GM18505 (cell line): Measurements from ENCODE around the gene PUDP.

Experiments
- ATAC-seq: cut with Tn5 transposase; IDR thresholded peaks from one replicate; pipeline ENCODE4 v1.9.1; 2021; ENCODE audit not compliant: unreplicated experiment
- POLR2A ChIP-seq: IDR thresholded peaks from 4 replicates; pipeline ENCODE4 v1.6.1; 2011; ENCODE audit warnings: borderline replicate concordance; ENCODE audit not compliant: insufficient read depth, insufficient read length; ENCODE audit errors: extremely low read depth

The PUDP gene

DNA sequence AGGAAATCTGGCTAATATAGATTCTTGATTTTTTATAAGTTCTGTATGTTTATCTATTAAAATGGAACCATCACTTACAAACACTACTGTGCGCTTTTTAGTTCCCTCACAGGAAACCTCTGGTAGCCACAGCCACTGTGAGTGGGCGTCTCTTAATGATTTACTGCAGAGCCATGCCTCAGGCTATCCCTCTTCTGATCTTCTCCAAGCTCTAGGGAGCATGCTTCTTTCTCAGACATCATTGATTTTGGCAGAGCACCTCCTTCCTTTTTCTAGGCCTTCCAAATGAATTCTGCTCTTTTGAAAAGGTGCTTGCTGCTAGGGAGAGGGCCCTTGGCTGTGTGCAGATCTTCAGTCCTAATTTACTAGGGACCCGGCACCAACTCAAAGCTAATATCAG is 61.6 kb downstream of the PUDP start:
- TF ChIP-seq POLR2A, result no peak
- ATAC-seq, result no peak

DNA sequence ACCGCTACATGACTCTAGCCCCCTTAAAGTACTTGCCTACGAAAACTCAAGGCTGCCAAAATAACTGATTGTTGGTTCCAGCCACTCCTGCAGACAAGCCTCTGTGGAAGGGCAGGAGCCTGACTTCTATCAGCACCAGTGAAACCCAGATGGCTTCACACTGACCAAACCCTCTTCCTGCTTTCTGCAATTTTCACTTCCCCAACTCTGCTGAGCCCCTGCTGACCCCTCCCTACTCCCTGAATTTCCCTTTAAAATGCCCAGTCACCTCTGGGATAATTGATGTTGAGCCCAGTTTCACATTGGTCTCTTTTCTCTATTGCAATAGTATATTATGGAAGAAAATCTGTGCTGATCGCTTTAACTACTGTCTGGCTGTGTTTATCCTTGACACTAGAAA is 62.1 kb downstream of the PUDP start:
- ATAC-seq, result no peak
- TF ChIP-seq POLR2A, result no peak

- TF ChIP-seq POLR2A, result no peak
Measured at GRCh38 chrX:7084841-7085240, 63.1 kb downstream of the PUDP start.

DNA sequence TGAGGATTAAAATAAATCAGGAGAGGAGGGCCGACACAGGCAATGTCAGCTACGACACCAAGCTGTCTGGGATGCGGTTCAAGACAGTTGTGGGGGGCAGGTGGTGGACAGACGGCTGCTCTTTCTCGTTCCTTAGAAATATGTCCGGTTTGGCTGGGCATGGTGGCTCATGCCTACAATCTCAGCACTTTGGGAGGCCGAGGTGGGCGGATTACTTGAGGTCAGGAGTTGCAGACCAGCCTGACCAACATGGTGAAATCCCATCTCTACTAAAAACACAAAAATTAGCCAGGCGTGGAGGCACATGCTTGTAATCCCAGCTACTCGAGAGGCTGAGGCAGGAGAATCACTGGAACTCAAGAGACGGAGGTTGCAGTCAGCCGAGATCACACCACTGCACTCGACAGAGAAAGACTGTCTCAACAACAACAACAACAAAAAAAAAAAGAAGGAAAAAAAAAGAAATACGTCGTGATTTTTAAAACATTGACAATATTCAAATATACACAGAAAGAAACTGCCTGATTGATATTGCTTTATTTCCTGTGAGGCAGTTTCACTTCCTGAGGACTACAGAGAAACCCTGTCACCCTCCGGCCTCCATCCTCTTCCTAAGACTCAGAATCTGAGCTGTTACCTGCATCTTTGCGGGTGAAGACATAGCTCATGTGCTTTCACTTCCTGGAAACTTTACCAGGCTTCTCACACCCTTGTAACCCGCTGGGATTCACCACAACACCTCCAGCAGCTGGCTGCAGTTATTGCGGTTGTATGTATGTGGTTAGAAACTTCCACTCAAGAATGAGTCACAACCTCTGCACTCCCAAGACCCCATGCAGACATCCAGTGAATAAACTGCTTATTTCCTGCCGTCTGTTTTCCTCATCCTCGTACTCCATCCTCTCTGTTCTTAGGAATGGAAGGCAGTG is 64.2 kb downstream of the PUDP start:
- peak; percentile 94 for ATAC-seq
- TF ChIP-seq POLR2A, result no peak

More at GRCh38 chrX:7084841-7085240, 63.1 kb downstream of the PUDP start:
- ATAC-seq, result no peak

DNA sequence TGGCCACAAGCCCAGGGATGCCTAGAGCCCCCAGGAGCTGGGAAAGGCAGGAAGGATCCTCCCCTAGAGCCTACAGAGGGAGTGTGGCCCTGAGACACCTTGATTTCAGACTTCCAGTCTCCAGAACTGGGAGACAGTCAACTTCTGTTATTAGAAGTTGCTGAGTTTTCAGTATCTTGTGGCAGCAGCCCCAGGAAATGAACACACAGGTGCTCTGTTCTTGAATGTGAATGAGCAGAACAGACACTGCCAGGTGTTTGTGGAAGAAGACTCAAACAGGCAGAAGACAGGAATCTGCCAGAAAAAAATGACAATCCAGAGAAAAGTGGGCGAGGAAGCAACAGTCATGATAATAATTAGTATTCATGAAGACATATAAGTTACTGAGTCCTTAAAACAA is 64.9 kb downstream of the PUDP start:
- ATAC-seq, result no peak
- TF ChIP-seq POLR2A, result no peak

DNA sequence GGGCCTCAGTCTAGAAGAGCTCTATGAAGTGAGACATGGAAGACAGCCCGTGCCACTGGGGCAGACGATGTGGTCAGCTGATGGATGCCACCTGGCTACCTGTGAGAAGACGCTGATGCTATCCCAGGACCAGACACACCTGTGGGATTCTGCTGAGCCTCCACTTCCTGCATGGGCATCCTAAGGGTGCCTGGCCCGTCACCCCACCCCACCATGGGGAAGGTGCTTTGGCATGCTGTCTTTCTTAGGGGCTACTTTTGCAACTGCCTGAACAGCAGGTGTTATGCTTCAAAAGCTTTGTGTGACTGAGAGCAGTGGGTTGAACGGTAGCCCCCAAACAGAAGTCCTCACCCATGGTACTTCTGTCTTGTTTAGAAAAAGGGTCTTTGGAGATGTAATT is 65.4 kb downstream of the PUDP start:
- ATAC-seq, result no peak
- no peak for TF ChIP-seq POLR2A

DNA sequence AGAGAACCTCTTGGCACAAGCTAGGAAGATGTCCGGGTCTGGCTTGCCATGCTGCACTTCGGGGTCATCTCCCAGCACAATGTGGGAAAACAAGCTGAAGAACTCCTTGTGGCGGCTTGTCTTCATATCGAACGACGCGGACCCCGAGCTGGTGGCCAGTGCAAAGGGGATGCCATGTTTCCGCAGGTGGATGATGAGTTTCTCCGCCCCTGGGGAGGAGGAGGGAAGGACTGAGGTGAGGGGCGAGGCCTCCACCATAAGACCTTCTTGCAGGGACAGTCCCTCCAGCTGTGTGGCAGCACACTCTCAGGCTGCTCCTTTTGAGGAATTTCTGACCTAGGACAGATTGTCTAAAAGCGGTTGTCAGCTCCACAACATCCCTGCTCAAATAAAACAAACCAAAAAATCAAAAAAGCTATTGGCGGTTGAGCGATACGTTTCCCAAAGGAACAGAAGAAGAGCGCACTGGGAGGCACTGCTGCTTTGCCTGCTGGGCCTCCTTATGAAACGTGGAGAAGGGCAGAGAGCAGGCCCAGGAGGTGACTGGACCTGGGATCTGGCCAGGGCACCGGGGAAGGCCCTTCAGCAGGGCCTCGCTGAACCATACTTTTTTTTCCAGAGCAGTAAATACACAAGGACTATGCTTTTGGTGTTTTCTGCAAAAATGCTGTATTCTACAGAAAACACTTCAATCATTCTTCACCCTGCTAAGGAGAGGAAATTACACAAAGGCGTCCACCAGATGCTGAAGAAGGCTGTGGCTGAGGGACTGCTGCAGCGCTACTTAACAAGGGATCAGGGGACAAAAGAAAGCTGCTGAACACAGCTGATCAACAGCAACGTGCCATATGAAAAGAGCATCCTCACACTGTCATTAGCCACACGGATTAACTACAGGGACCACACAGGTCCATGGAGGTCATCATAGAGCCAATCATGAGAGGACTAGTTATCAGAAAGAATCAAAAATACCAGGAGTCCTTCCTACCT is 70.4 kb downstream of the PUDP start:
- TF ChIP-seq POLR2A, result no peak
- ATAC-seq, result no peak

- peak; percentile 50 for ATAC-seq
- TF ChIP-seq POLR2A, result no peak
Measured at GRCh38 chrX:7076245-7076661, 71.7 kb downstream of the PUDP start.

- TF ChIP-seq POLR2A, result no peak
- ATAC-seq, result no peak
Measured at GRCh38 chrX:7074908-7075204, 73.1 kb downstream of the PUDP start.

DNA sequence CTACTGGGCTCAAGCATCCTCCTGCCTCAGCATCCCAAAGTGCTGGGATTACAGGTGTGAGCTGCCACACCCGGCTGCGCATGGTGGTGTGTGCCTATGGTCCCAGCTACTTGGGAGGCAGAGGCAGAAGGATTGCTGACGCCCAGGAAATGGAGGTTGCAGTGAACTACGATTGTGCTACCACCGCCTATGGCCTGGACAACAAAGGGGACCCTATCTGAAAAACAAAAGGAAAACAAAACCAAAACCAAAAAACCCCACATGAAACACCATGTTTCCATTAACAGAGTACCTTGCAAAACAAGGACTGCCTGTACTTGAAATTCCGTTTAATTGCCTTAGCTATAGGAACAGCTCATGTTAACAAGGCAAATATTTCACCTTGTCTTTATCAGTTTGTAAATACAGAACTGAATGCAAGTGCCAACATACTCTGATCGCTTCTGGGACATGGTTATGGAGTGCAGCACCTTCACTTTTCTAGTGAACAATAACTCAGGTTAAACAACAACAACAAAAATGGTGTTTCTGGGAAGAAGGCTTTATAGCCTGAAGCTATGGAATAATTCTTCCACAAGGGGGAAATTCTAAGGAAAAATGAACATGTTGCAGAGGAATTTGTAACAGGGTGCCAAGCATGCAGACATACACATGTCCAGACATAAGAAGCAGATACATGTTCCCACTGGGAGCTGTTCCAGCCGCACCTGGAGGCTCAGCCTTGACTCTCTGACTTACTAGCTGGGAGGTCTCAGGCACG is 73.6 kb downstream of the PUDP start:
- ATAC-seq, result no peak

GRCh38 chrX:7073336-7073735 is 74.6 kb downstream of the PUDP start:
- ATAC-seq, result no peak
- no peak for TF ChIP-seq POLR2A

More for the DNA sequence above, 73.6 kb downstream of the PUDP start:
- no peak for TF ChIP-seq POLR2A

DNA sequence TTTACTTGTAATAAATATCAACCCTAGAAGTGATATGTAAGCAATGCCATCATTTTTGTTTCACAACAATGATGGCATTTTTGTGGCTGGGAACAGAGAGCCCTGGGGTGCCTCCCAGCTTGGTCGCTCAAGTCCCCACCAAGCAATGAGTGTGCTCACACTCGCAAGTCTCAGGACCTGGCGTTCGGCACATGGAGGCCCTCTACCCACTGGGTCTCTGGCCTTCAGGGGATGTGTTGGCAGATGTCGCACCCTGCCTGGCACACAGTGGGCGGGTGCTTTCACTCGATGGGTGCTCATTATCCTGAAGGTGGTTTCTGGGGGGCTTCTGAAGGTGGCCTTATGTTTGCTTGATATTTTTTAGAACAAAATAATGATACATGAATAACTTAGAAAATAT is 75.1 kb downstream of the PUDP start:
- ATAC-seq, result no peak
- TF ChIP-seq POLR2A, result no peak

- no peak for TF ChIP-seq POLR2A
- peak; percentile 70 for ATAC-seq
Measured at GRCh38 chrX:7071390-7071789, 76.6 kb downstream of the PUDP start.

DNA sequence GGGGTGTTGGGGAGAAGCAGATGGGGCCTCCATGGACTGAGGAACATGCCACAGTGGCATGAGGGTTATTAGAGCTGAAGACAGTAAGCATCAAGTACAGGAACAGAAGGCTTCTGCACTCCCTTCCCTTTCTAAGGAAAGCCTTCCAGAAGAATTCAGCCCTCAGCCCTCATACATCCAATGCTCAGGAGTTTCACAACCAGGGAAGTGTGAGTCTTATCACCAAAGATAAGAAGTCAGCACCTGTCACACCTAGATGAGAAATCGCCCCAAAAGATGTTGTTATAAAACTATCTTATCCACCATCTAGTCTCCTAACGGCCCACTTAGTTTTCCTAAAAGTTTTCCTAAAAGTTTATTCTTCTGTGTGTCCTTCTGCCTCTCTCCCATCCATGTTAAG is 78.4 kb downstream of the PUDP start:
- no peak for ATAC-seq
- TF ChIP-seq POLR2A, result no peak

GRCh38 chrX:7068939-7069367 is 79.0 kb downstream of the PUDP start:
- no peak for TF ChIP-seq POLR2A
- ATAC-seq, result no peak
